TTC549 (cell line): ENCODE results near the gene ATF2.

Experiments used
- FAIRE-seq: peaks from 2 replicates; lab custom pipeline; 2012; peaks lifted over from hg19 to GRCh38; lab: Jason Lieb, UNC

Gene ATF2, protein sequence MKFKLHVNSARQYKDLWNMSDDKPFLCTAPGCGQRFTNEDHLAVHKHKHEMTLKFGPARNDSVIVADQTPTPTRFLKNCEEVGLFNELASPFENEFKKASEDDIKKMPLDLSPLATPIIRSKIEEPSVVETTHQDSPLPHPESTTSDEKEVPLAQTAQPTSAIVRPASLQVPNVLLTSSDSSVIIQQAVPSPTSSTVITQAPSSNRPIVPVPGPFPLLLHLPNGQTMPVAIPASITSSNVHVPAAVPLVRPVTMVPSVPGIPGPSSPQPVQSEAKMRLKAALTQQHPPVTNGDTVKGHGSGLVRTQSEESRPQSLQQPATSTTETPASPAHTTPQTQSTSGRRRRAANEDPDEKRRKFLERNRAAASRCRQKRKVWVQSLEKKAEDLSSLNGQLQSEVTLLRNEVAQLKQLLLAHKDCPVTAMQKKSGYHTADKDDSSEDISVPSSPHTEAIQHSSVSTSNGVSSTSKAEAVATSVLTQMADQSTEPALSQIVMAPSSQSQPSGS

GRCh38 chr2:175167792-175168563, at the start of gene ATF2:
TSS of gene ATF2 (minus strand) at chr2:175168203. CDS start at chr2:175136443, 31,760 bp downstream.
- peak; percentile 99 for FAIRE-seq

- no peak for FAIRE-seq
Measured at GRCh38 chr2:175207741-175208438, 39.9 kb upstream of the ATF2 start.

- FAIRE-seq = no peak
Measured at GRCh38 chr2:175206866-175207265, 38.9 kb upstream of the ATF2 start.

DNA sequence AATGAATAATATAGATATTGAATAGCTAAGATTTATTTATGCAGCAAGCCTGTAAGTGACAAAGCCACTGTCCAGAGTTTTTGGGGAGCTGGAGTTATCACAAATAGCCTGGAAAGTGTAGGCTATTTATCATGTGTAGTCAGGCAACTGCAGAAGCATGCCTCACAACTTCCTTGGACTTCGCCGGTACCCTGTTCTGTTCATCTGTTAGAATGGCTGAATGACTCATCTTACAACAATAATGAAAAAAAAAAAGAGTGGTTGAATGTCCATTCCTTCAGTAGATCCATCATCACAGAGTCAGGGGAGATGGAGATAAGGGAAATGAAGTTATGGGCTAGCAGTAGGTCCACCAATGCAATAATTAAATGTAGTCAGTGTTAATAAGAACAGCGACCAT, 37.5 kb upstream of the ATF2 start:
- no peak for FAIRE-seq

- peak; percentile 92 for FAIRE-seq
Measured at GRCh38 chr2:175203621-175204496, 35.9 kb upstream of the ATF2 start.

DNA sequence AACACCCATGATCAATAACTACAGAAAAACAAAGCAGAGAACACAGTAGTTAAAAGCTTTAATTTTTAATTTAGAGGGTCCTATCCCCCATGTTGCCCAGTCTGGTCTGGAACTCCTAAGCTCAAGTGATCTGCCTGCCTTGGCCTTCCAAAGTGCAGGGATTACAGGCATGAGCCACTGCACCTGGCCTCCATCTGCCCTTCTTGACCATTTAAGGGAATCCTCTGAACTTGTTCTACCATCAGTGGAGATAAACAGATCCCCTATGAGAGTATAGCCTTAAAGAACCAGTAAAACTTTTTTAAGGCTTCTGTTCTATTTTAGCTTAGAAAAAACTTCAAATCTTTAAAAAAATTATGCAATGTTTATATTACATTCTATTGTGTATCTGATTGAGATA, 27.0 kb upstream of the ATF2 start:
- FAIRE-seq = no peak

GRCh38 chr2:175188761-175189160, 20.8 kb upstream of the ATF2 start:
- no peak for FAIRE-seq

- no peak for FAIRE-seq
Measured at GRCh38 chr2:175187378-175187777, 19.4 kb upstream of the ATF2 start.

DNA sequence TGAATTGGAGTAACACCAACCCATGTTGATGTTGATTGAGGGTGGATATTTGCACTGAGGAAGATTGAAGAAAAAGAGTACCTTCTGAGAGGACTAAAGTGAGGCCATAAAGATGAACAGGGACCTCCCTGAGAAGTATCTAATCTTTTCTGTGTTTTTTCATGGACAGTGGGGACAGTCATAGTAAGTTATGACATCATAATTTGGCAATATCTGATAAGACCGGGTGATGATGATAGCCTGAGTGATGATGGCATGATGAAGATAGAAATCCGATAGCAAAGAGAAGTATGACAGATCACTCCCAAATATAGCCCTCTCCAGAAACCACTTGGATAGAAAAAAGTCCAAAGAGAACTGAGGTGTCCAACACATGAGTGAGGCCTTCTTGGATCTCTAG, 15.7 kb upstream of the ATF2 start:
- no peak for FAIRE-seq

DNA sequence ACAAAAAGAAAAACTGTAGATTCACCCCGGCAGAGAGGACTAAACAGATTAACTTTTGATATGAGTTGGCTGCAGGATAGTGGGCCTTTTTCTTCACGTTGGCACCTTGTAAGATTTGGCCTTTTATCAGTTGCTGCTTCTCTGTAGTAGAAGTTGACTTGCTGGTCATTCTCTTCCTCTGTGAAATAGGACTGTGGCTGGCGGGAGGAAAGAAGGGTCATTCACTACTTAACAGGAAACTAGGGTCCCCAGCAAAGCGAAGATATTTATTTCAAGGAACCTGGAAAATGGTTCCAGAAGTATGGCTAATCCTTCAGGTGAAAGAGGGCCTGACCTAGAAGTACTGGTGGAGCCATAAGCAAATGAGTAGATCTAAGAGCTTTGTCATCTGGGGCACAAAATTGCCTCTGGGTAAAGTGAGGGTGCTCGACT, 13.9 kb upstream of the ATF2 start:
- no peak for FAIRE-seq

DNA sequence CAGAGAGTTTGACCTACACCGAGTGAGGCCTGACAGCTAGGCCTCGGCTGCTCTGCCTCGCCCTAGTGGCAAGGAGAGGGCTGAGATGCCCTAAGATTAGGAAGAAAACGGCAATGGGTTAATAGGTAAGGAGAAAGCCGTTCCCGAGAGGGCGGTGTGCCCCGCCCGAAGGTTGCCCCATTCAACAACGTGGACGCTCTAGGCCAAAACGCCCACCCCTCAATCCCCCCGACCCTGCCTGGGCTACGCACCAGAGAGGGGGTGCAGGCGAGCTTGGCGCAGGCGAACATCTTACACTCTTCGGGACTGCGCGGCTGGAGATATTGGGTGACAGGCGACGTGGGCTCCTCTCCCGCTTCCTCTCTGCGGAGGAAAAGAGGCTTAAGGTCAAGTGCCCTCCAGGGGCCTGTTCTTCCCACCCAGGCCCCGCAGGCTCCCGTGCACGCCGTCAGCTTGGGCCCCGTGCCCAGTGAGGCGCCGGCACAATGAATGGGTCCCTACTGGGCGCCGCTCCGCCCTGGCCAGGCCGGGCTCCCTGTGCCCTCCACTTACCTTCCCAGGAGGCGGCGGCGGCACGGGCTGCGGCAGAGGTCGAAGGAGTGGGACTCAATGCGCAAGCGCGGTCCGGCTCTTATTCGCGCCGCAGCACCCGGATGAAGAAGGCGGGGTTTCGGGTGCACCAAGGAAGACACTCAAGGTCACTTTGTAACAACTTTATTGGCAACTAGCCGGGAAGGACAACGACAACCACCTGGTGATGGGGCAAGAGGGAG, 13.3 kb upstream of the ATF2 start, which contains the start of gene ATP5MC3:
Gene ATP5MC3 (minus strand): TSS at position 607 of the 773 bp plus-strand sequence. CDS start 317 bp downstream, at position 290.
- peak; percentile 52 for FAIRE-seq

GRCh38 chr2:175180701-175181103, 12.7 kb upstream of the ATF2 start:
- FAIRE-seq = no peak

DNA sequence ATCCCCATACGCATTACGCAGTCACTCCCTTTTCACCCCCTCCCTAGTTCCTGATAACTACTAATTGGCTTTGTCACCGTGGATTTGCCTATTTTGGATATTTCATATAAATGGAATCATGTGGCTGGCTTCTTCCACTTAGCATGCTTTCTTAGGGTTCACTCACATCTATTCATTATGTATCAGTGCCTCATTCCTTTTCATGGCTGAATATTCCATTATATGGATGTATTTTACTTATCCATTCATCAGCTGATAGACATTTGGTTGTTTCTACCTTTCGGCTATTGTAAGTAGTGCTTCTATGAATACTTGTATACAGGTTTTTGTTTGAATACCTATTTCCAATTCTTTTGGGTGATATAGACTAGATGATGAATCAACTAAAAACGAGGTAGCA, 8.6 kb upstream of the ATF2 start:
- no peak for FAIRE-seq

DNA sequence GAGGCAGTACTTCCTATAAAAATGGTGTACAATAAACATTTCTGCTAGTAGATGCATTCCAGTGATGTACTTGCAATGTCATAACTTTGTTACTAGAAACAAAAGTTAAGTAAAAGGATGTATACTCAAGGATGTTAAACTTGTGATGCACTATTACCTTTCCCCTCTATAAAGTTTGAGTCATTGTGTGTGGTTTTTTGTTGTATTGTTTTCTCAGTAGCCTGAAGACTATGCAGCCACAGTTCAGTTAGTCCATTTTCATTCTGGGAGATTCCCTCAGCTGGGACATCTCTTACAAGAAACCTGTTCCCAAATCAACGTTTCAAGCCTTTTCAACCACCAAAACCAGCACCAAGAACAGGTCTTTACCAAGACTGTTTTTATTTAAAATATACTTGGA, 7.9 kb upstream of the ATF2 start:
- no peak for FAIRE-seq

DNA sequence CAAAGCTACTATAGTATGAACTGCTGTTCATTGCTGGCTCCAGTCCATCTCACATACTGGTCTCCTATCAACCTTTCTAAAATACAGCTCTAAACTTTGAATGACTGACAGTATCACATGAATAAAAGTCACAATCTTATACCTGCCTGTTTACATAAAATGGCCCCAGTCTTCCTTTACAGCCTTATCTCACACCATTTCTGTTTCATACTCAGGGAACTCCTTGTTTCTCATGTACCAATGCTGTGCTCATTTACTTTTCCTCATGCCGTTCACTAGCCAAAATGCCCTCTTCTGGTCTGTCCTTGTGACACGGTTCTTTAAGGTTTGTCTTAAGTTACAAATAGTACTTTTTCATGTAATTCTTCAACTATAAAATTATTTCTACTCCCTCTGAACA, 7.3 kb upstream of the ATF2 start:
- FAIRE-seq = peak; percentile 25

DNA sequence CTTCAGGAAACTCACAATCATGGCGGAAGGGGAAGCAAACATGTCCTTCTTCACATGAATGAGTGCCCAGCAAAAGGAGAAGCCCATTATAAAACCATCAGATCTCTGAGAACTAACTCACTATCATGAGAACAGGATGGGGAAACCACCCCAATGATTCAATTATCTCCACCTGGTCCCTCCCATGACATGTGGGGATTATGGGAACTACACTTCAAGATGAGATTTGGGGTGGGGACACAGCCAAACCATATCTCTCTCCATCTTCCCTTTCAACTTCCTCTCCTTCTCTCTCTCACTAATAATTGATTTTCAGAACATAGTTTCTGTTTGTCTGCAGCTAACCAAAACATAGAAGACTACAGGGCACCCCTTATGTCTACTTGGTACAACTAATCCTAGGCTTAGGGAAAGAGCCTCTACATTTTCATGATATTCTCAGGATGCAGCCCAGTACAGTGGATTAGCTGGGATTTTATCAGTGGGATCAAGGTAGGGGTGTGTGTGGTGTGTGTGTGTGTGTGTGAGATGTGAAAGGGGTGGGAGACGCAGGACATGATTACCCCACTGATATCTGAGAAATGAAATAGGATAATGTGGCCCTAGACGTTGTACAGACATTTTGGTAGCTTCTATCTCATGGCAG, 2.8 kb upstream of the ATF2 start:
- no peak for FAIRE-seq

GRCh38 chr2:175169191-175169590, 1.2 kb upstream of the ATF2 start:
- no peak for FAIRE-seq

DNA sequence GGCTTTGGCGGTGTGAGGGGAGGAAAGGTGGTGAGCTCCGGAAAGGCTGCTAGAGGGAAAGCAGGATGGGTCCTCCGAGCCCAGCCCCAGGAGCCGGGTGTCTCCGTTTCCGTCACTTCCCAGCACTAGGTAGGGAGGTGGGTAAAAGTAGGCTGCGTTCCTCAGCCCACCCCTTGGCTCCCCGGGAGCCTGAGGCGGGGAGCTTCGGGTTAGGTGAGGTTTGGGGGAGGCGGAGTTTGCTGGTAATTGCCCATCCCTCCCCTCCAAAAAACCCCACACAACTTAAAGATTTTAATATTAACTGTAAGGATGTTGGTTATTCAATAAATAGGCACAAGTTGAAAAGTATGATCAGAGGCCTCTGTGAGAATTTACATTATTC, 552 bp upstream of the ATF2 start:
- no peak for FAIRE-seq

- no peak for FAIRE-seq
Measured at GRCh38 chr2:175167076-175167791, 769 bp downstream of the ATF2 start.
